ENCODE results near the gene PANK4. TPM values are rescaled to one million over a fixed set of nuclear protein-coding genes. Genes with fewer than 3 reads are reported as not detected.
"Not testable (repeated sequence)": the region's sequence is repeated elsewhere in the genome, so short reads cannot be mapped to it uniquely, and the experiment has no call there.

The PANK4 gene
- total and polyA plus RNA-seq, 9 of the 15 experiments (the other 6 are each of a cell fraction or from before 2014, with no cell fraction given): 0.93 to 55.6 (median 31.5) TPM

DNA sequence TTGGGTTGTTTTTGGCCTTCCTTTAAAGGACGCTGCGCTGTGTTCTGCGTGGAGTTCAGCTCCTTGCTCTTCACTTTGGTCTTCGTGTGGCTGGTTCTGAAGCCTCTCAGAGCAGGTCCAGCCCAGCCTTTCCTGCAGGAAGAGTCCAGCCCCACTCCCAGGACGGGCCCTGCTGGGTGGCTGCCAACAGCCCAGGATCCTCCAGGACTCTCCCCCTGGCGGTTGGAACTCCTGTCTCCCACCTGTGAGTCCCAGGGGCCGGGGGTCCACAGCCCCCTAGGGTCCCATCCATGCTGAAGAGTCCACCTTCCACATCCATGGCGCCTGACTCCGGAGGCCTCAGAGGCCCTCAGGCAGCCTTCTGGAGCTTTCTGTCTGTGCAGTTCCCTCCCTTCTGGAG, 25.1 kb upstream of the PANK4 start:
- H3K9me1 ChIP-seq (ENCODE audit: control insufficient read depth, insufficient read depth, low read length); H3K27ac ChIP-seq (ENCODE audit: extremely low read depth, low read depth, low read length); H3K36me3 ChIP-seq (ENCODE audit: control insufficient read depth, insufficient read depth, low read length); in situ Hi-C loops (cut with MboI); DNase-seq (ENCODE audit: extremely low read depth in 1 of 4, low spot score in 3 of 4); H3K4me2 ChIP-seq (ENCODE audit: insufficient read depth, low read length); CTCF ChIA-PET (ENCODE audit: low intra/inter-chr PET ratio); H2AFZ ChIP-seq (ENCODE audit: low read depth, low read length); intact Hi-C loops (cut with micrococcal nuclease); ATAC-seq; H3K27me3 ChIP-seq (ENCODE audit: control insufficient read depth in 2 of 2, insufficient read depth in 2 of 2, low read length in 2 of 2); H4K20me1 ChIP-seq (replicated peaks; ENCODE audit: control insufficient read depth, insufficient read depth, low read length); H3K9me3 ChIP-seq (replicated peaks; ENCODE audit: control insufficient read depth, insufficient read depth, low read depth, low read length); H3K79me2 ChIP-seq (ENCODE audit: control insufficient read depth, insufficient read depth, low read length); H3K4me3 ChIP-seq; BruUV-seq (replicated peaks): not testable (repeated sequence)
- H3K9ac ChIP-seq (ENCODE audit: insufficient read depth in 1 of 2, low read depth in 2 of 2, low read length in 2 of 2): peak overlapping the region in 1 of 2 experiments; percentile 35; a peak in 2 of 4 replicates
- FAIRE-seq: peak; percentile 78
- POLR2A ChIA-PET: interaction anchor here (1.0 kb wide), 1 partner anchor 144 kb away, joined by 3 read pairs; no protein-coding TSS in a partner anchor
- 56% methylated on average over 7 of the region's 9 CpGs for WGBS (ENCODE audit: insufficient coverage, low coverage, missing lambda C conversion rate)
- peaks cover 36 to 74% of the 10 kb centered on the region in 2 experiments for H3K4me1 ChIP-seq (replicated peaks in 1 of 2; ENCODE audit: control insufficient read depth in 2 of 2, insufficient read depth in 2 of 2, low read length in 2 of 2)
- TF ChIP-seq ZBTB7A (IDR thresholded peaks at IDR 0.05; ENCODE audit: borderline replicate concordance, control insufficient read depth, low read depth, low read length) (0 out of 2 replicates have a peak, but pooled peaks have one; percentile 45), NFIC (IDR thresholded peaks at IDR 0.05) (peak; percentile 19; the same call in 1 of the 2 replicates)

DNA sequence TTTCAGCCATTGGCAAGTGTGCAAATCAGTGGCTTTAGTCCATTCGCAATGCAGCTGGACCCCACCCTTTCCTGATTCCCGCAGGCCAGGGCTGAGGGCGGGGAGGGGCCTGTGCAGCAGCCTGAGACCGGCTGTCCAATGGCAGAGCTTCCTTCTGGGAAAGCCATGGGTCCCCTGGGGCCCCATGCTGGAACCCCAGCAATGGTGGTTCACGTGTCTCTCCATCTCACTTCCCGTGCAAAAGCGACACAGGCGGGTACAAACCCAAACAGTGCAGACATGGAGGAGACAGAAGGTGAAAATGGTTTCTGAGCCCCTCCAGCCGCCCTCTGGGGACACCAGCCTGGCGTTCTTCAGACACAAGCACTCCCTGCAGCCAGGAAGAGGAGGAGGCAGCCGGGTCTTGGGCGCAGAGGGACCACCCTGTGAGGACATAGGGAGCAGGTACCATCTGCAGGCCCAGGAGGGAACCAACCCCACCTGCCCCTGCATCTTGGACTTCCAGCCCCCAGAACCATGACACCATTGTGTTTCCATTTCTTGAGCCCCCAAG, 24.0 kb upstream of the PANK4 start:
- H2AFZ ChIP-seq (ENCODE audit: low read depth, low read length); H3K4me2 ChIP-seq (ENCODE audit: insufficient read depth, low read length); intact Hi-C loops (cut with micrococcal nuclease); H3K79me2 ChIP-seq (ENCODE audit: control insufficient read depth, insufficient read depth, low read length); H3K9me3 ChIP-seq (replicated peaks; ENCODE audit: control insufficient read depth, insufficient read depth, low read depth, low read length); H4K20me1 ChIP-seq (replicated peaks; ENCODE audit: control insufficient read depth, insufficient read depth, low read length); H3K27ac ChIP-seq (ENCODE audit: extremely low read depth, low read depth, low read length); BruUV-seq (replicated peaks); ATAC-seq; H3K9me1 ChIP-seq (ENCODE audit: control insufficient read depth, insufficient read depth, low read length); H3K27me3 ChIP-seq (ENCODE audit: control insufficient read depth in 2 of 2, insufficient read depth in 2 of 2, low read length in 2 of 2); H3K9ac ChIP-seq (ENCODE audit: insufficient read depth in 1 of 2, low read depth in 2 of 2, low read length in 2 of 2); FAIRE-seq; H3K36me3 ChIP-seq (ENCODE audit: control insufficient read depth, insufficient read depth, low read length); in situ Hi-C loops (cut with MboI); POLR2A ChIA-PET; CTCF ChIA-PET (ENCODE audit: low intra/inter-chr PET ratio); DNase-seq (ENCODE audit: extremely low read depth in 1 of 4, low spot score in 3 of 4); H3K4me3 ChIP-seq: not testable (repeated sequence)
- WGBS (ENCODE audit: insufficient coverage, low coverage, missing lambda C conversion rate): 51% methylated on average over 8 of the region's 12 CpGs
- H3K4me1 ChIP-seq (replicated peaks in 1 of 2; ENCODE audit: control insufficient read depth in 2 of 2, insufficient read depth in 2 of 2, low read length in 2 of 2): peaks cover 30 to 73% of the 10 kb centered on the region in 2 experiments
